ENCODE results near the gene INPP5A. TPM values are rescaled to one million over a fixed set of nuclear protein-coding genes. Genes with fewer than 3 reads are reported as not detected.
A peak's percentile ranks its signal among the peaks of the same experiment; 100 is the strongest.
"Not testable (repeated sequence)": the region's sequence is repeated elsewhere in the genome, so short reads cannot be mapped to it uniquely, and the experiment has no call there.

INPP5A gene
- polyA plus RNA-seq, 6 donors from 2014 or later: 1.3 to 6.7 (median 2.1) TPM

GRCh38 chr10:132698211-132698751, 160.7 kb downstream of the INPP5A start:
- peak overlapping the region in 1 of 8 donors; percentile 47 for H3K4me3 Mint-ChIP-seq
- no peak for DNase-seq
- peaks cover 0 to 20% (median 13%) of the 10 kb centered on the region in 7 donors for H3K9me3 Mint-ChIP-seq
- peaks cover 41% of the 10 kb centered on the region in 2 donors for H3K36me3 Mint-ChIP-seq
- ATAC-seq (ENCODE audit: low read depth in 2 of 2): no peak
- peak overlapping the region in 1 of 6 donors; percentile 93 for H3K27ac Mint-ChIP-seq
- H3K4me1 Mint-ChIP-seq: peaks cover 0 to 6% (median 4%) of the 10 kb centered on the region in 3 donors
- H3K27me3 Mint-ChIP-seq: no peaks in the 10 kb centered on the region

DNA sequence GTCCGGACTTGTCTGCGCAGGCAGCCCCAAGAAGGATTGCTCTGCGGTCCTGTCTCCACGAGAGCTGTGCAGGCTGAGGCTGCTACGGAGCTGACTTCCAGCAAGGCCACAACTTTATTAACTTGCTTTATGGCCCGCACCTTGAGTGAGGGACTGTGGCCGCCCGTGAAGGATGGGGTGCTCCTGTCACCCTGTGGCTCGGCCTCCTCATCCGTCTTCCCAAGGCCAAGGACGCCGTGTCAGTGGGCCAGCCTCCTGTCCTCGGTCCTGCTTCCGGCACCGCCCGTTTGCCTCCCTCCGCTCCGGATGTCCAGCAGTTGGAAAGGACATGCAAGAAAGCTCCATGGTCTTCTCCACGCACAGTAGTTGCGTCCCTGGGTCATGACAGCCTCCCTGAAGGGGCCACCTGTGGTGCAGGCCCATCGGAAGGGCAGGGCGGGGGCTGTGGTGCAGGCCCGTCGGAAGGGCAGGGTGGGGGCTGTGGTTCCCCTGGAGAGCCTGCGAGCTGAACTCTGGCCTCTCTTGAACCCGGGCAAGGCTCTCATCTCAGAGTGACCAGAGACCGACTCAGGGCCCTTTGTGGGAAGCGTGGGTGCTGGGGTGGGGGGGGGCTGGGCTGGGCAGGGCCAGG, 161.3 kb downstream of the INPP5A start:
- Mint-ChIP-seq H3K4me1 (peaks cover 0 to 6% (median under 1%) of the 10 kb centered on the region in 3 donors), H3K9me3 (peaks cover 0 to 17% (median 13%) of the 10 kb centered on the region in 7 donors), H3K36me3 (peaks cover 35 to 42% of the 10 kb centered on the region in 2 donors), H3K27me3 (no peaks in the 10 kb centered on the region), H3K27ac (no peak overlapping the region), H3K4me3 (no peak overlapping the region)
- no peak for DNase-seq
- no peak for ATAC-seq (ENCODE audit: low read depth in 2 of 2)

DNA sequence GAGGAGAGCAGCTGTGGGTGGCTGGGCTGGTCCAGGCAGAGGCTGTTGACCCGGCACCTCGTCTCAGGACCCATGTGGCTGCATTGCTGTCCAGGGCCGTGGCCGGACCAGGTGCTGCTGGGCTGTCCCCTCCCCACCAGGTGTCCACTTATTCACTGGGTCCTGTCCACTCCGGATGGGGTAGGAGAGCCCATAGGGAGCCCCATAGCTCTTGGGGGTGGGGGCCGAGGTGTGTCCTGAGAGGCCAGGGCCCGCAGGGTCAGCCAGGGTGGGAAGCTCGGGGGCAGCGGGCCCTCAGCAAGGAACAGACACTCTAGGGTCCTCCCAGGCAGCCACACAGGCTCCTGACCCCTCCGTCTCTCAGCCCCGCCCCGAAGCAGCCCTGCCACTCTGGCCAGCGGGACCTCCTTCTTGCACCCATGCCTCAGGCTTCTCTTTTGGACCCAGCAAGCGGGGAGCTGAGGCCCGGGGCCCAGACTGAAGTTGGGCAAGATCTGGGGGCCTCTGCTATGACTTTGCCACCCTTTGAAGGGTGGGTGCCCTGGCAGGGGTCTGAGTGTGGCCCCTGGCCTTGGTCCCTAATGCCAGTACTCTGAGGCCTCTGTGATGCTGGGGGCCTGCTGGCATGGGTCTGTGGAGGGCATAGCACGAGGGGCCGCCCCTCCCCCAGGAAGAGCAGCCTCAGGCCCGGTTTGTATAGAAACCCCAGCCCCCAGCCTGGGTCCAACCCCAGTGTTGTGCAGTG, 162.0 kb downstream of the INPP5A start:
- peaks cover 0 to 13% (median 8%) of the 10 kb centered on the region in 7 donors for H3K9me3 Mint-ChIP-seq
- no peak overlapping the region for H3K4me3 Mint-ChIP-seq
- no peak for ATAC-seq (ENCODE audit: low read depth in 2 of 2)
- DNase-seq: no peak
- peaks cover 0 to under 1% (median 0%) of the 10 kb centered on the region in 3 donors for H3K4me1 Mint-ChIP-seq
- H3K36me3 Mint-ChIP-seq: peaks cover 29 to 43% of the 10 kb centered on the region in 2 donors
- no peak overlapping the region for H3K27ac Mint-ChIP-seq
- H3K27me3 Mint-ChIP-seq: no peaks in the 10 kb centered on the region

- Mint-ChIP-seq H3K9me3 (peaks cover 0 to 9% (median 3%) of the 10 kb centered on the region in 7 donors), H3K27ac (peak overlapping the region in 1 of 6 donors; percentile 15), H3K36me3 (peaks cover 20 to 41% of the 10 kb centered on the region in 2 donors), H3K27me3 (no peaks in the 10 kb centered on the region), H3K4me3 (no peak overlapping the region), H3K4me1 (no peaks in the 10 kb centered on the region)
- ATAC-seq (ENCODE audit: low read depth in 2 of 2) (no peak), DNase-seq (no peak)
These were observed 162.8 kb downstream of the INPP5A start for GRCh38 chr10:132700156-132701098.

- no peaks in the 10 kb centered on the region for H3K27me3 Mint-ChIP-seq
- no peak overlapping the region for H3K4me3 Mint-ChIP-seq
- peaks cover 22 to 49% of the 10 kb centered on the region in 2 donors for H3K36me3 Mint-ChIP-seq
- ATAC-seq (ENCODE audit: low read depth in 2 of 2): no peak
- no peak for DNase-seq
- peaks cover 0 to under 1% (median 0%) of the 10 kb centered on the region in 3 donors for H3K4me1 Mint-ChIP-seq
- H3K27ac Mint-ChIP-seq: peak overlapping the region in 1 of 6 donors; percentile 15
- H3K9me3 Mint-ChIP-seq: peaks cover 5 to 16% (median 11%) of the 10 kb centered on the region in 7 donors
These were observed 163.7 kb downstream of the INPP5A start for GRCh38 chr10:132701099-132701845.

DNA sequence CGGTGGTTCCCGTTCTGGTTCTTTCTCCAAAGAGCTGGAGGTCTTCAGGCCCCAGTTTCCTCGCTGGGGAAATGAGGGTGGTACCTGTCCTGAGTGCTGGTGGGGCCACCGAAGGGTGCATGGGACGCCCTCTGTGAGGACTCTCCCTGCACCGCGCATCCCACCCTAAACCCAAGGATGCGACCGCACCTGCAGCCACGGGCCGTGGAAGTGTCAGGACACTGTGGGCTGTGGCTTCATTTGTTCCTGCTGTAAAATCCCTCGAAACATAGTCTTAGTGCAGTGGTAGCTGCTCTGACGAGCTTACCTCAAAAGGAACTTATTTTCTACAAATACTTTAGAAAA, 164.2 kb downstream of the INPP5A start:
- H3K27ac Mint-ChIP-seq: no peak overlapping the region
- no peak for ATAC-seq (ENCODE audit: low read depth in 2 of 2)
- H3K36me3 Mint-ChIP-seq: peaks cover 28 to 54% of the 10 kb centered on the region in 2 donors
- no peaks in the 10 kb centered on the region for H3K27me3 Mint-ChIP-seq
- DNase-seq: no peak
- H3K4me3 Mint-ChIP-seq: no peak overlapping the region
- peaks cover 0 to 4% (median 0%) of the 10 kb centered on the region in 3 donors for H3K4me1 Mint-ChIP-seq
- peaks cover 8 to 21% (median 16%) of the 10 kb centered on the region in 7 donors for H3K9me3 Mint-ChIP-seq

DNA sequence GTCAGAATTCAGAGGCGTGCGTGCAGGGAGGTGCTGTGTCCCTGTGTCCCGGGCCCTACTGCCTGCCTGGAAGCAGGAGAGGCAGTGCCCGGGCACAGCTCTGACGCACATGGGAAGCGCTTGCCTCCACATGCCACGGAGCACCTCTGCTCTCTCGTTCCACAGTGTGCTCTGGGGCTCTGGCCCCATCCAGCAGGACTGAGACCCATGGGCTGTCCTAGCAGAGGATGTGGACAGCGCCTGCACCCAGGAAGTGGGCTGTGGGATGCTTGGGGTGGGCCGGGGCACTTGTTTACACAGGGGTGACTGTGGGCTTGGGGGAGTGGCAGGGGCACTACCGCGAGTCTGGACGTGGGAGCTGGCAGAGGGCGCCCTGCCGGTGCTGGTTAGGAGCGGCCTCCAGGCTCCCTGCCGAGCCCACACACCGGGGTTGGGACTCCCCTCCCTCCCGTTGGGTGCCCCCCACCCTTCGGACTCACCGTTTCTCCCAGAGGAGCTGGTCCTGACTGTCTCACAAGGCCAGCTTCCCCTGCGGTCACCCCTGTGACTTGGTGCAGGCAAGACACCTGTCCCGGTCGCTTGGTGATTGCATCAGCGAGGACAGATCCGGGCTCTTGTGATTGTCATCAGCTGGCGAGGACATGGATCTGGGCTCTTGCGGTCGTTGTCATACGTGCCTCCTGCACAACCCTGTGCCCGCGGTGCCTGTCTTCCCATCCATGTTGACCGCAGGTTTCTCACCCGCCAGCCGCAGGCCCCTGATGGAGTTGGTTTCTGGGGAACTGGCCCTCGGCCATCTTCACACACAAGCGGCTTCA, 165.2 kb downstream of the INPP5A start:
- Mint-ChIP-seq H3K27me3 (no peaks in the 10 kb centered on the region), H3K27ac (no peak overlapping the region), H3K9me3 (peaks cover 8 to 21% (median 16%) of the 10 kb centered on the region in 7 donors), H3K4me3 (no peak overlapping the region), H3K4me1 (peaks cover 0 to 7% (median 0%) of the 10 kb centered on the region in 3 donors), H3K36me3 (peaks cover 28 to 56% of the 10 kb centered on the region in 2 donors)
- ATAC-seq (ENCODE audit: low read depth in 2 of 2) (no peak), DNase-seq (no peak)

- ATAC-seq (ENCODE audit: low read depth in 2 of 2): no peak
These were observed 165.9 kb downstream of the INPP5A start for GRCh38 chr10:132703419-132704007.

GRCh38 chr10:132704008-132704814, 166.6 kb downstream of the INPP5A start:
- no peak overlapping the region for H3K4me3 Mint-ChIP-seq
- ATAC-seq (ENCODE audit: low read depth in 2 of 2) (no peak), DNase-seq (no peak)
- no peak overlapping the region for H3K27ac Mint-ChIP-seq
- peaks cover 8 to 21% (median 16%) of the 10 kb centered on the region in 7 donors for H3K9me3 Mint-ChIP-seq
- H3K4me1 Mint-ChIP-seq: peaks cover 0 to 7% (median 0%) of the 10 kb centered on the region in 3 donors
- H3K36me3 Mint-ChIP-seq: peaks cover 23 to 56% of the 10 kb centered on the region in 2 donors
- H3K27me3 Mint-ChIP-seq: no peaks in the 10 kb centered on the region

More at GRCh38 chr10:132703419-132704007, 165.9 kb downstream of the INPP5A start:
- H3K4me1 Mint-ChIP-seq: peaks cover 0 to 7% (median 0%) of the 10 kb centered on the region in 3 donors
- H3K9me3 Mint-ChIP-seq: peaks cover 8 to 21% (median 16%) of the 10 kb centered on the region in 7 donors
- no peak for DNase-seq
- H3K4me3 Mint-ChIP-seq: peak overlapping the region in 1 of 8 donors; percentile 25
- peaks cover 25 to 56% of the 10 kb centered on the region in 2 donors for H3K36me3 Mint-ChIP-seq
- H3K27me3 Mint-ChIP-seq: no peaks in the 10 kb centered on the region
- no peak overlapping the region for H3K27ac Mint-ChIP-seq

- H3K9me3 Mint-ChIP-seq: peaks cover 8 to 21% (median 16%) of the 10 kb centered on the region in 7 donors
- H3K27ac Mint-ChIP-seq; ATAC-seq (ENCODE audit: low read depth in 2 of 2); H3K4me3 Mint-ChIP-seq; H3K4me1 Mint-ChIP-seq; DNase-seq; H3K27me3 Mint-ChIP-seq: not testable (repeated sequence)
- peaks cover 23 to 56% of the 10 kb centered on the region in 2 donors for H3K36me3 Mint-ChIP-seq
These were observed 167.2 kb downstream of the INPP5A start for GRCh38 chr10:132704815-132705064.

GRCh38 chr10:132705173-132705572, 167.6 kb downstream of the INPP5A start:
- H3K4me1 Mint-ChIP-seq: peaks cover 0 to 7% (median 0%) of the 10 kb centered on the region in 3 donors
- peaks cover 8 to 21% (median 16%) of the 10 kb centered on the region in 7 donors for H3K9me3 Mint-ChIP-seq
- H3K27me3 Mint-ChIP-seq: no peaks in the 10 kb centered on the region
- no peak overlapping the region for H3K27ac Mint-ChIP-seq
- no peak for ATAC-seq (ENCODE audit: low read depth in 2 of 2)
- no peak for DNase-seq
- no peak overlapping the region for H3K4me3 Mint-ChIP-seq
- peaks cover 23 to 58% of the 10 kb centered on the region in 2 donors for H3K36me3 Mint-ChIP-seq
